Renal cortical epithelial cell (primary cell): ENCODE data around the gene RALGAPA2. TPM values are rescaled to one million over a fixed set of nuclear protein-coding genes. Genes with fewer than 3 reads are reported as not detected.

Source experiments
- DNase-seq: peaks from one replicate; pipeline ENCODE4 v3.0.0-alpha.2; 2011; ENCODE audit warnings: low read depth
- total RNA-seq: library from RNA; depleted of rRNA; stranded (reverse); fragments of >200 nt; gene quantifications from 2 replicates; pipeline ENCODE4 v1.2.3, GENCODE V29; 2014

Gene RALGAPA2
- total RNA-seq, 1 donor from 2014 or later: 47.5 TPM

GRCh38 chr20:20404633-20405032 is 307.8 kb downstream of the RALGAPA2 start:
- DNase-seq: no peak

GRCh38 chr20:20401991-20402390 is 310.5 kb downstream of the RALGAPA2 start:
- DNase-seq: no peak

- DNase-seq: peak; percentile 43
These were observed 312.6 kb downstream of the RALGAPA2 start for GRCh38 chr20:20399531-20400500.

GRCh38 chr20:20398123-20398522 is 314.3 kb downstream of the RALGAPA2 start:
- DNase-seq: no peak

GRCh38 chr20:20396794-20397193 is 315.6 kb downstream of the RALGAPA2 start:
- no peak for DNase-seq

- DNase-seq: no peak
These were observed 316.4 kb downstream of the RALGAPA2 start for GRCh38 chr20:20395903-20396568.

GRCh38 chr20:20395087-20395486 is 317.4 kb downstream of the RALGAPA2 start:
- no peak for DNase-seq

- no peak for DNase-seq
These were observed 319.0 kb downstream of the RALGAPA2 start for GRCh38 chr20:20393207-20394120.

GRCh38 chr20:20391766-20392165 is 320.7 kb downstream of the RALGAPA2 start:
- no peak for DNase-seq

GRCh38 chr20:20391115-20391514 is 321.3 kb downstream of the RALGAPA2 start:
- DNase-seq: no peak

GRCh38 chr20:20390393-20390792 is 322.1 kb downstream of the RALGAPA2 start:
- no peak for DNase-seq

- DNase-seq: no peak
These were observed 326.3 kb downstream of the RALGAPA2 start for GRCh38 chr20:20386192-20386591.

- no peak for DNase-seq
These were observed 336.6 kb downstream of the RALGAPA2 start for GRCh38 chr20:20375862-20376261.

GRCh38 chr20:20373091-20373571 is 339.3 kb downstream of the RALGAPA2 start:
- DNase-seq: peak; percentile 9

- no peak for DNase-seq
These were observed 340.8 kb downstream of the RALGAPA2 start for GRCh38 chr20:20371681-20372080.

GRCh38 chr20:20371083-20371482 is 341.4 kb downstream of the RALGAPA2 start:
- no peak for DNase-seq

GRCh38 chr20:20370094-20370575 is 342.3 kb downstream of the RALGAPA2 start:
- DNase-seq: no peak

GRCh38 chr20:20369250-20370093 is 343.0 kb downstream of the RALGAPA2 start:
- no peak for DNase-seq

- DNase-seq: no peak
These were observed 343.8 kb downstream of the RALGAPA2 start for GRCh38 chr20:20368418-20369249.
